CD14-positive monocyte (primary cell): ENCODE results near the gene ENKUR. TPM values are rescaled to one million over a fixed set of nuclear protein-coding genes. Genes with fewer than 3 reads are reported as not detected.
"Not testable (repeated sequence)": the region's sequence is repeated elsewhere in the genome, so short reads cannot be mapped to it uniquely, and the experiment has no call there.

Source experiments
- DNase-seq, 3 donors: peaks; one replicate each; pipeline ENCODE4 v3.0.0-alpha.2; 2011 to 2022
- H2AFZ ChIP-seq: 2 replicates; pipeline ENCODE4 v1.6.0; 2012; ENCODE audit warnings: mild to moderate bottlenecking, low read depth, low read length, inconsistent platforms; ENCODE audit not compliant: insufficient read depth, poor library complexity, severe bottlenecking
- H3K27ac ChIP-seq, 2 donors: 1 replicate in 1 of 2; 2 replicates in 1 of 2; pipeline ENCODE4 v1.5.1; 2012 to 2013; ENCODE audit warnings: low read length in 2 of 2, control low read depth in 1 of 2, inconsistent platforms in 1 of 2, low read depth in 1 of 2, mild to moderate bottlenecking in 1 of 2
- H3K27me3 ChIP-seq, 2 donors: one replicate each; pipeline versions ENCODE4 v1.6.0 to v1.6.1; 2011 to 2013; ENCODE audit warnings: low read length in 2 of 2; ENCODE audit not compliant: control insufficient read depth in 2 of 2, insufficient read depth in 2 of 2
- H3K36me3 ChIP-seq, 2 donors: replicated peaks in 1 of 2; 1 replicate in 1 of 2; 2 replicates in 1 of 2; pipeline versions ENCODE4 v1.5.1 to v1.6.1; 2012 to 2013; ENCODE audit warnings: low read length in 2 of 2, control low read depth in 1 of 2, inconsistent platforms in 1 of 2, mild to moderate bottlenecking in 1 of 2; ENCODE audit not compliant: insufficient read depth in 2 of 2, control insufficient read depth in 1 of 2
- H3K4me1 ChIP-seq, 2 donors: 1 replicate in 1 of 2; 2 replicates in 1 of 2; pipeline versions ENCODE4 v1.5.1 to v1.6.1; 2012 to 2013; ENCODE audit warnings: low read length in 2 of 2, control low read depth in 1 of 2, inconsistent platforms in 1 of 2, mild to moderate bottlenecking in 1 of 2, moderate library complexity in 1 of 2; ENCODE audit not compliant: insufficient read depth in 2 of 2, control insufficient read depth in 1 of 2
- H3K4me2 ChIP-seq: replicated peaks from 2 replicates; pipeline ENCODE3; 2012; ENCODE audit warnings: low read length, moderate library complexity, mild to moderate bottlenecking; ENCODE audit not compliant: poor library complexity, severe bottlenecking; ENCODE audit errors: extremely low read depth
- H3K4me3 ChIP-seq, 3 experiments: fragments of 200-600 bp in 1 of 3; sonication (generic) in 1 of 3; replicated peaks in 1 of 3; 1 replicate in 2 of 3; 2 replicates in 1 of 3; pipeline ENCODE4 v1.5.1; 2011 to 2013; ENCODE audit warnings: low read length in 3 of 3, mild to moderate bottlenecking in 3 of 3, control low read depth in 2 of 3, low read depth in 2 of 3, inconsistent platforms in 1 of 3, moderate library complexity in 1 of 3
- H3K79me2 ChIP-seq: 2 replicates; pipeline ENCODE4 v1.6.0; 2012; ENCODE audit warnings: mild to moderate bottlenecking, control low read depth, inconsistent platforms, low read length, moderate library complexity; ENCODE audit not compliant: insufficient read depth
- H3K9ac ChIP-seq: 2 replicates; pipeline ENCODE4 v1.6.0; 2017; ENCODE audit warnings: low read length, mild to moderate bottlenecking; ENCODE audit not compliant: insufficient read depth, poor library complexity, severe bottlenecking
- H3K9me3 ChIP-seq, 2 donors: replicated peaks in 1 of 2; 1 replicate in 1 of 2; 2 replicates in 1 of 2; pipeline versions ENCODE4 v1.5.1 to v1.6.1; 2012 to 2013; ENCODE audit warnings: low read length in 2 of 2, control low read depth in 1 of 2; ENCODE audit not compliant: control insufficient read depth in 1 of 2, insufficient read depth in 1 of 2
- H4K20me1 ChIP-seq: 2 replicates; pipeline ENCODE4 v1.6.0; 2012; ENCODE audit warnings: mild to moderate bottlenecking, low read length, control low read depth, moderate library complexity; ENCODE audit not compliant: insufficient read depth
- H3K27ac Mint-ChIP-seq, 7 donors: one replicate each; pipeline ENCODE4 v1.8.0; 2020; ENCODE audit warnings: mild to moderate bottlenecking in 7 of 7, mixed read lengths in 7 of 7, moderate library complexity in 6 of 7, inconsistent platforms in 2 of 7
- H3K27me3 Mint-ChIP-seq, 3 donors: one replicate each; pipeline ENCODE4 v1.8.0; 2021 to 2022; ENCODE audit warnings: low read depth in 3 of 3, mild to moderate bottlenecking in 3 of 3, mixed read lengths in 3 of 3, moderate library complexity in 3 of 3, inconsistent platforms in 1 of 3
- H3K36me3 Mint-ChIP-seq, 2 donors: one replicate each; pipeline ENCODE4 v1.8.0; 2020; ENCODE audit warnings: mixed read lengths in 2 of 2, inconsistent platforms in 1 of 2, mild to moderate bottlenecking in 1 of 2
- H3K4me1 Mint-ChIP-seq: one replicate; pipeline ENCODE4 v1.8.0; 2020; ENCODE audit warnings: mild to moderate bottlenecking, mixed read lengths
- H3K4me3 Mint-ChIP-seq, 2 donors: one replicate each; pipeline ENCODE4 v1.8.0; 2020; ENCODE audit warnings: mild to moderate bottlenecking in 2 of 2, mixed read lengths in 2 of 2, moderate library complexity in 1 of 2
- H3K9me3 Mint-ChIP-seq, 7 donors: one replicate each; pipeline ENCODE4 v1.8.0; 2020 to 2022; ENCODE audit warnings: mixed read lengths in 7 of 7, mild to moderate bottlenecking in 6 of 7, moderate library complexity in 6 of 7, inconsistent platforms in 2 of 7
- WGBS: methylation state at CpG from one replicate; pipeline ENCODE4 v1.1.5; 2013; ENCODE audit warnings: missing lambda C conversion rate; ENCODE audit not compliant: insufficient coverage; 5-methylcytosine and 5-hydroxymethylcytosine counted together
- intact Hi-C, 2 donors: fragments of 100-400 bp; cut with micrococcal nuclease; formaldehyde crosslinking; loops; one replicate each; pipeline versions ENCODE4 v1.15.0 to v1.15.1; 2023
- polyA plus RNA-seq, 3 donors: library from polyadenylated mRNA; depleted of rRNA in 1 of 3; unstranded in 2 of 3; stranded (reverse) in 1 of 3; fragments of 300-500 nt in 2 of 3; fragments of >200 nt in 1 of 3; fragmentation: Illumina TruSeq in 2 of 3; gene quantifications; 1 replicate in 2 of 3; 2 replicates in 1 of 3; pipeline ENCODE4 v1.2.3, GENCODE V29; 2012 to 2021
- TF ChIP-seq, protein P1 (sequence below): fragments of 200-600 bp; IDR thresholded peaks from one replicate; pipeline ENCODE4 v1.8.0; 2022; ENCODE audit warnings: antibody characterized with exemption, mild to moderate bottlenecking

ENKUR gene
- polyA plus RNA-seq, 3 donors = 0.16 TPM; not detected in 2

DNA sequence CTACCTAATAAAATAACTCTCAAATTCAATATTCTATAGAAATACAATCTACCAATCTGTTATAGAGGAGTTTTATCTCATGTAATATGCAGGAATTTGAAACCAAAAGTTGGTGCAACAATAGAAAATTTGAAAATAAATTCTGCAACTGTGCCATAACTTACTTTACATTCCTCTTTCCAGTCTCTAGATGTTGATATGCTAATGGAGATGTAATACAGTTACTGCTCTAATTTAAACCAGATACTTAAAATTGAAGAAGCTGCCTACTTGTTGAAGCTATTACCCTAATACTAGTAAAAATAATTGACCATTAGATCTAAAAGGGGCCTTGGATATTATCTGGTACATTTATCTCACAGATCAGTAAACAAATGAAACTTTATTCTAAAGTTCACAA is 1.4 kb downstream of the ENKUR start:
- Histone ChIP-seq H3K27me3 (no peaks in the 10 kb centered on the region), H2AFZ (no peak overlapping the region), H3K27ac (no peak overlapping the region), H3K4me1 (peaks cover 19 to 22% of the 10 kb centered on the region in 2 donors), H3K36me3 (no peaks in the 10 kb centered on the region), H3K4me3 (no peak overlapping the region), H3K79me2 (no peaks in the 10 kb centered on the region), H3K9me3 (no peaks in the 10 kb centered on the region), H3K4me2 (no peak overlapping the region), H3K9ac (no peak overlapping the region), H4K20me1 (no peaks in the 10 kb centered on the region)
- peaks cover 0 to 1% (median 0%) of the 10 kb centered on the region in 7 donors for H3K9me3 Mint-ChIP-seq
- no peak overlapping the region for H3K4me3 Mint-ChIP-seq
- no peak for DNase-seq
- TF ChIP-seq, protein P1, sequence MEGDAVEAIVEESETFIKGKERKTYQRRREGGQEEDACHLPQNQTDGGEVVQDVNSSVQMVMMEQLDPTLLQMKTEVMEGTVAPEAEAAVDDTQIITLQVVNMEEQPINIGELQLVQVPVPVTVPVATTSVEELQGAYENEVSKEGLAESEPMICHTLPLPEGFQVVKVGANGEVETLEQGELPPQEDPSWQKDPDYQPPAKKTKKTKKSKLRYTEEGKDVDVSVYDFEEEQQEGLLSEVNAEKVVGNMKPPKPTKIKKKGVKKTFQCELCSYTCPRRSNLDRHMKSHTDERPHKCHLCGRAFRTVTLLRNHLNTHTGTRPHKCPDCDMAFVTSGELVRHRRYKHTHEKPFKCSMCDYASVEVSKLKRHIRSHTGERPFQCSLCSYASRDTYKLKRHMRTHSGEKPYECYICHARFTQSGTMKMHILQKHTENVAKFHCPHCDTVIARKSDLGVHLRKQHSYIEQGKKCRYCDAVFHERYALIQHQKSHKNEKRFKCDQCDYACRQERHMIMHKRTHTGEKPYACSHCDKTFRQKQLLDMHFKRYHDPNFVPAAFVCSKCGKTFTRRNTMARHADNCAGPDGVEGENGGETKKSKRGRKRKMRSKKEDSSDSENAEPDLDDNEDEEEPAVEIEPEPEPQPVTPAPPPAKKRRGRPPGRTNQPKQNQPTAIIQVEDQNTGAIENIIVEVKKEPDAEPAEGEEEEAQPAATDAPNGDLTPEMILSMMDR = no peak
- H3K4me1 Mint-ChIP-seq = peaks cover 19% of the 10 kb centered on the region
- peaks cover 0 to 5% (median 0%) of the 10 kb centered on the region in 3 donors for H3K27me3 Mint-ChIP-seq
- H3K27ac Mint-ChIP-seq = no peak overlapping the region
- no peaks in the 10 kb centered on the region for H3K36me3 Mint-ChIP-seq
- intact Hi-C loops = loop anchor here in 1 of 2 donors (10.0 kb wide), 1 partner anchor 290 kb away; the partner anchor contains the start of gene ARHGAP21

DNA sequence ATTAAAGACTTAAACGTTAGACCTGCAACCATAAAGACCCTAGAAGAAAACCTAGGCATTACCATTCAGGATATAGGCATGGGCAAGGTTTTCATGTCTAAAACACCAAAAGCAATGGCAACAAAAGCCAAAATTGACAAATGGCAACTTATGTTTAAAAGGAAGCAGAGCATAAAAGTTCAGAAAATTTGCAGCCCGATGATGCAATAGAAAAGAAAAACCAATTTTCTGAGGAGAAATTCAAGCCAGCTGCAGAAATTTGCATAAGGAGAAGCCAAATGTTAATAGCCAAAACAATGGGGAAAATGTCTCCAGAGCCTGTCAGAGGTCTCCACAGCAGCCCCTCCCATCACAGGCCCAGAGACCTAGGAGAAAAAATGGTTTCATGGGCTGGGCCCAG is 4.4 kb downstream of the ENKUR start:
- H2AFZ ChIP-seq, H3K27ac ChIP-seq, H3K27ac Mint-ChIP-seq, H3K4me1 Mint-ChIP-seq, H3K9me3 ChIP-seq, H3K9ac ChIP-seq, H3K36me3 Mint-ChIP-seq, H3K79me2 ChIP-seq, H3K27me3 ChIP-seq, H3K4me2 ChIP-seq, H3K36me3 ChIP-seq, H4K20me1 ChIP-seq, H3K9me3 Mint-ChIP-seq, H3K4me3 ChIP-seq, H3K4me3 Mint-ChIP-seq, DNase-seq, H3K27me3 Mint-ChIP-seq: not testable (repeated sequence)
- peaks cover 9 to 13% of the 10 kb centered on the region in 2 donors for H3K4me1 ChIP-seq
- intact Hi-C loops = loop anchor here in 1 of 2 donors (10.0 kb wide), 1 partner anchor 287 kb away; the partner anchor contains the start of gene ARHGAP21
- WGBS = 100% methylated on average over 1 of the region's 2 CpGs
